Neuronal stem cell (in vitro differentiated cells): ENCODE measurements around the gene MACROD2.

Experiments
- DNase-seq: peaks from one replicate; pipeline ENCODE4 v3.0.0-alpha.2; 2013; ENCODE audit warnings: low spot score
- H2AFZ ChIP-seq: one replicate; pipeline ENCODE4 v1.6.1; 2013; ENCODE audit warnings: mild to moderate bottlenecking, low read length, inconsistent platforms
- H2AK5ac ChIP-seq: 2 replicates; pipeline ENCODE4 v1.6.1; 2013; ENCODE audit warnings: low read depth, mild to moderate bottlenecking, inconsistent platforms, low read length, moderate library complexity, mixed read lengths
- H2BK120ac ChIP-seq: 2 replicates; pipeline ENCODE4 v1.6.1; 2013; ENCODE audit warnings: low read depth, mild to moderate bottlenecking, inconsistent platforms, low read length, moderate library complexity, mixed read lengths
- H2BK12ac ChIP-seq: one replicate; pipeline ENCODE4 v1.6.1; 2013; ENCODE audit warnings: low read length, inconsistent platforms
- H2BK15ac ChIP-seq: 2 replicates; pipeline ENCODE4 v1.6.1; 2013; ENCODE audit warnings: mild to moderate bottlenecking, low read length, inconsistent platforms, mixed read lengths
- H2BK5ac ChIP-seq: one replicate; pipeline ENCODE4 v1.6.1; 2013; ENCODE audit warnings: inconsistent platforms, mild to moderate bottlenecking, low read length, moderate library complexity
- H3K14ac ChIP-seq: one replicate; pipeline ENCODE4 v1.6.1; 2013; ENCODE audit warnings: low read length, inconsistent platforms
- H3K18ac ChIP-seq: 2 replicates; pipeline ENCODE4 v1.6.1; 2013; ENCODE audit warnings: low read length, inconsistent platforms
- H3K23ac ChIP-seq: 2 replicates; pipeline ENCODE4 v1.6.1; 2013; ENCODE audit warnings: low read depth, mild to moderate bottlenecking, mixed read lengths, low read length, inconsistent platforms; ENCODE audit not compliant: poor library complexity
- H3K27ac ChIP-seq: replicated peaks from 3 replicates; pipeline ENCODE4 v1.5.1; 2013; ENCODE audit warnings: low read length, inconsistent platforms
- H3K27me3 ChIP-seq, 3 experiments: 2 replicates each; pipeline ENCODE4 v1.6.1; 2013; ENCODE audit warnings: low read length in 3 of 3, mild to moderate bottlenecking in 2 of 3, inconsistent platforms in 1 of 3, low read depth in 1 of 3, mixed read lengths in 1 of 3, moderate library complexity in 1 of 3; ENCODE audit not compliant: control insufficient read depth in 3 of 3, insufficient read depth in 3 of 3
- H3K36me3 ChIP-seq, 2 donors: replicated peaks in 1 of 2; 2 replicates each; pipeline ENCODE4 v1.6.1; 2013; ENCODE audit warnings: low read length in 2 of 2; ENCODE audit not compliant: control insufficient read depth in 2 of 2, insufficient read depth in 2 of 2
- H3K4ac ChIP-seq: 2 replicates; pipeline ENCODE4 v1.6.1; 2013; ENCODE audit warnings: inconsistent platforms, mild to moderate bottlenecking, low read length, moderate library complexity
- H3K4me1 ChIP-seq, 2 donors: 1 replicate in 1 of 2; 2 replicates in 1 of 2; pipeline ENCODE4 v1.6.1; 2013; ENCODE audit warnings: low read length in 2 of 2, low read depth in 1 of 2; ENCODE audit not compliant: control insufficient read depth in 2 of 2, insufficient read depth in 1 of 2
- H3K4me2 ChIP-seq: one replicate; pipeline ENCODE4 v1.6.1; 2013; ENCODE audit warnings: mild to moderate bottlenecking, low read length, inconsistent platforms; ENCODE audit not compliant: insufficient read depth, poor library complexity, severe bottlenecking
- H3K4me3 ChIP-seq, 2 donors: 2 replicates each; pipeline ENCODE4 v1.5.1; 2013; ENCODE audit warnings: low read length in 2 of 2, mild to moderate bottlenecking in 2 of 2, inconsistent platforms in 1 of 2, moderate library complexity in 1 of 2
- H3K79me1 ChIP-seq: one replicate; pipeline ENCODE4 v1.6.1; 2013; ENCODE audit warnings: low read depth, mild to moderate bottlenecking, inconsistent platforms, low read length, moderate library complexity
- H3K9ac ChIP-seq: one replicate; pipeline ENCODE4 v1.6.1; 2013; ENCODE audit warnings: mild to moderate bottlenecking, low read depth, low read length, inconsistent platforms; ENCODE audit not compliant: poor library complexity
- H3K9me3 ChIP-seq, 2 donors: replicated peaks in 1 of 2; 2 replicates each; pipeline versions ENCODE3 to v1.6.1; 2013; ENCODE audit warnings: low read length in 2 of 2, mild to moderate bottlenecking in 2 of 2, inconsistent platforms in 1 of 2, low read depth in 1 of 2, mixed read lengths in 1 of 2, moderate library complexity in 1 of 2; ENCODE audit not compliant: control insufficient read depth in 2 of 2, insufficient read depth in 1 of 2
- H4K8ac ChIP-seq: one replicate; pipeline ENCODE4 v1.6.1; 2013; ENCODE audit warnings: low read depth, mild to moderate bottlenecking, inconsistent platforms, low read length, moderate library complexity
- H4K91ac ChIP-seq: one replicate; pipeline ENCODE4 v1.6.1; 2013; ENCODE audit warnings: low read length, low read depth, mild to moderate bottlenecking, inconsistent platforms; ENCODE audit not compliant: poor library complexity
- WGBS, 2 donors: extraction: QIAGEN DNeasy Blood & Tissue Kit; methylation state at CpG; one replicate each; pipeline ENCODE4 v1.1.7; 2013; ENCODE audit warnings: missing lambda C conversion rate in 2 of 2, mixed read lengths in 1 of 2; ENCODE audit not compliant: insufficient read length in 2 of 2, insufficient replicate concordance in 1 of 2; ENCODE audit errors: extremely low coverage in 2 of 2; 5-methylcytosine and 5-hydroxymethylcytosine counted together

The MACROD2 gene

DNA sequence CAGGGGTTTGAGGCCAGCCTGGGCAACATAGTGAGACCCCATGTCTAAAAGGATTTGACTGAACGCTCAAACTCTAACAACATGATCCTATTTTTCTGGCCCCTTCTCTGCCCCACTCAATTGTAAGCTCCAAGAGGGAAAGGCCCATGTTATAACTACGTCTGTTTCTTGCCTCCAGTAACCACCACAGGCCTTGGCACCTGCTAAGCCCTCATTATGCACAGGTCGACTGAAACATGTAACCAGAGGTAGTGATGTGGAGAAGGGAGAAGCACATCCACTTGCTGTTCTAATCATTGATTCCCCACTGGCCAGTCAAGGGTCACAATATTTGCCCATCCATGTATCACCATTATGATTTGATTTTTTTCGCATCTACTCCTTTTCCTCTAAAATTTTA, 2102.5 kb downstream of the MACROD2 start:
- no peak for DNase-seq
- H3K14ac ChIP-seq = no peak overlapping the region
- no peak overlapping the region for H3K18ac ChIP-seq
- no peak overlapping the region for H4K91ac ChIP-seq
- H3K79me1 ChIP-seq = no peaks in the 10 kb centered on the region
- no peaks in the 10 kb centered on the region for H3K4me1 ChIP-seq
- H2BK15ac ChIP-seq = no peak overlapping the region
- WGBS, 2 donors = no CpG with 5 or more reads among the region's 4 CpGs
- H3K27me3 ChIP-seq = no peaks in the 10 kb centered on the region
- no peak overlapping the region for H2AFZ ChIP-seq
- no peaks in the 10 kb centered on the region for H3K36me3 ChIP-seq
- H3K9me3 ChIP-seq = no peaks in the 10 kb centered on the region
- no peak overlapping the region for H4K8ac ChIP-seq
- H3K27ac ChIP-seq = no peak overlapping the region
- no peak overlapping the region for H3K9ac ChIP-seq
- no peak overlapping the region for H3K4ac ChIP-seq
- no peak overlapping the region for H2BK120ac ChIP-seq
- no peak overlapping the region for H2AK5ac ChIP-seq
- H2BK12ac ChIP-seq = no peak overlapping the region
- H3K4me3 ChIP-seq = no peak overlapping the region
- H3K4me2 ChIP-seq = no peak overlapping the region
- H3K23ac ChIP-seq = no peak overlapping the region
- no peak overlapping the region for H2BK5ac ChIP-seq

DNA sequence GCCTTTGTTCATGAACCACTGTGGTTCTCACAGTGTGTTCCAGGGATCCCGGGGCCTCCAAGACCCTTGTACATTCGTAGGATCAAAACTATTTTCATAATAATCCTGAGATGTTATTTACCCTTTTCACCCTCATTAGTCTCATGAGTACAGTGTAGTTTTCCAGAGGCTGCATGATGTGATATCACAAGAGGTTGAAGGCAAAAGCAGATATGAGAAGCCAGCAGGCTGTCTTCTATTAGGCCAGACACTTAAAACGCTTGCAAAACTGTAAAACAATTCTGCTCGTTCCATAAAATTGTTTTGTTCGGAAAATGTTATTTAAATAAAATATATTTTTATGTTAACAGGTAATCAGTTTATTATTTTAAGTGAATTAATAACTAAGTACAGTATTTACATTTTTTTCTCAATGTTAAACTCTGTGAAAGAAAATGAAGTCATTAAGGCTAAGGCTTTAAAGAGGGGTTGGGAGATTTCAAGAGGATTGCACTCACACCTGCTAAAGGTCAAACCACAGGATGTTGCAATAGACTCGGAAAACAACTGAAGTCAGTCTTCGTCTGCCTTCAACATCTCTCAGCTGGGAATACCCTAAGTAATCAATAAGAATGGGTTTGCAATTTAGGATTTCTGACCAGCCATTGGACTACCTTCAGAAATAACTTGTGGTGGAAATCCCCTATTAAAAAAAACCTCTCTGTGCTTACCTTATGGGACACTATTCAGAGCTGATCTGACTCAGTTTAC, 2103.7 kb downstream of the MACROD2 start:
- no peak overlapping the region for H3K23ac ChIP-seq
- no peak overlapping the region for H2BK120ac ChIP-seq
- H3K18ac ChIP-seq = no peak overlapping the region
- no CpG with 5 or more reads among the region's 7 CpGs for WGBS, 2 donors
- H3K4me3 ChIP-seq = no peak overlapping the region
- H3K79me1 ChIP-seq = no peaks in the 10 kb centered on the region
- no peak overlapping the region for H2BK5ac ChIP-seq
- no peaks in the 10 kb centered on the region for H3K27me3 ChIP-seq
- no peak overlapping the region for H2BK12ac ChIP-seq
- no peak overlapping the region for H3K9ac ChIP-seq
- H3K36me3 ChIP-seq = no peaks in the 10 kb centered on the region
- no peak overlapping the region for H3K27ac ChIP-seq
- no peak overlapping the region for H3K14ac ChIP-seq
- no peaks in the 10 kb centered on the region for H3K4me1 ChIP-seq
- H3K4me2 ChIP-seq = no peak overlapping the region
- no peak for DNase-seq
- no peak overlapping the region for H4K8ac ChIP-seq
- no peak overlapping the region for H4K91ac ChIP-seq
- H2BK15ac ChIP-seq = no peak overlapping the region
- H2AK5ac ChIP-seq = no peak overlapping the region
- H3K4ac ChIP-seq = no peak overlapping the region
- no peaks in the 10 kb centered on the region for H3K9me3 ChIP-seq
- H2AFZ ChIP-seq = no peak overlapping the region

DNA sequence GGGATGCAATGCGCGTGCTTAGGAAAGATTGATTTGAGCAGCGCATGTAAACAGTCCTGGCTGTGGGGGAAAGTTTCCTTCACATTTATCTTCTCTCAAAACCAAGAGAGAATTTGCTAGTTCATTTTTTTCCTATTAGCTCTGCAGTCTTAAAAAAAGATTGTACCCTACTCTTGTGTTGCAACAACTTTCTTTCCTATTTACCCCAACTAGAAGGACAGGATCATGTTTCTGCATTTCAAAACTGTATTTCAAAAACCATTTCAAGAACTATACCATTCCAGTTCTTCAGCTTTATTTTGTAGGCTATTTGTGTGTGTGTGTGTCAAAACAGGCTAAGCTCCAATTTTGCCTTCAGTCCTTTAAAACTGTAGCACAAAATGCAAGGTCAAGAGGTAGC, 2104.8 kb downstream of the MACROD2 start:
- Histone ChIP-seq H3K4ac (no peak overlapping the region), H2BK15ac (no peak overlapping the region), H3K18ac (no peak overlapping the region), H3K4me3 (no peak overlapping the region), H3K36me3 (no peaks in the 10 kb centered on the region), H2BK120ac (no peak overlapping the region), H3K9me3 (no peaks in the 10 kb centered on the region), H3K9ac (no peak overlapping the region), H3K79me1 (no peaks in the 10 kb centered on the region), H2BK5ac (no peak overlapping the region), H2BK12ac (no peak overlapping the region), H4K8ac (no peak overlapping the region), H3K14ac (no peak overlapping the region), H3K23ac (no peak overlapping the region), H4K91ac (no peak overlapping the region), H3K4me2 (no peak overlapping the region), H2AFZ (no peak overlapping the region), H3K27ac (no peak overlapping the region), H2AK5ac (no peak overlapping the region), H3K27me3 (no peaks in the 10 kb centered on the region), H3K4me1 (no peaks in the 10 kb centered on the region)
- no peak for DNase-seq
- no CpG with 5 or more reads among the region's 3 CpGs for WGBS, 2 donors

DNA sequence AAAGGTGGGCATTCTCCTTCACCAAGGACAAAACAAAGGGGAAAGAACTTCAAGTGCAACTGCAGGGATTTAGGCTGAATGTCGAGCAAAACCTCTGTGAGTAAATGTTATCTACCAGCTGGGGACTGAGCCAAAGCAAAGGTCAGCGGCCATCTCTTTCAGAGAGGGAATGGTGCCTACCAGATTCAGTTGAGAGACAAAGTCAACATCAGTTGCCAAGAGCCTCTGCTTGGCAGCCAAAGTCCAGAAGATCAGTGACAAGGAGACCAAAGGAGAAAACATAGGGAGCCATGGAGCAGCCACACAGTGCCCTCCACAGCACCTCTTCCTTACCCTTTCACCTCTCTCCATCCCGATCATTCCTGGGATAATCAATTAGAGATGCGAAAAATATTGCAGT, 2105.5 kb downstream of the MACROD2 start:
- no peaks in the 10 kb centered on the region for H3K4me1 ChIP-seq
- WGBS, 2 donors = no CpG with 5 or more reads among the region's 4 CpGs
- no peak overlapping the region for H4K91ac ChIP-seq
- no peak overlapping the region for H4K8ac ChIP-seq
- no peak overlapping the region for H2BK120ac ChIP-seq
- H3K23ac ChIP-seq = no peak overlapping the region
- H2BK12ac ChIP-seq = no peak overlapping the region
- no peak overlapping the region for H3K18ac ChIP-seq
- no peak overlapping the region for H3K4me2 ChIP-seq
- no peak overlapping the region for H3K9ac ChIP-seq
- no peak overlapping the region for H2BK15ac ChIP-seq
- no peaks in the 10 kb centered on the region for H3K9me3 ChIP-seq
- H3K27ac ChIP-seq = no peak overlapping the region
- H3K14ac ChIP-seq = no peak overlapping the region
- DNase-seq = no peak
- H2BK5ac ChIP-seq = no peak overlapping the region
- H3K27me3 ChIP-seq = peaks cover 0 to 3% (median 0%) of the 10 kb centered on the region in 3 experiments
- H2AFZ ChIP-seq = no peak overlapping the region
- H3K79me1 ChIP-seq = no peaks in the 10 kb centered on the region
- no peak overlapping the region for H2AK5ac ChIP-seq
- H3K4me3 ChIP-seq = no peak overlapping the region
- no peak overlapping the region for H3K4ac ChIP-seq
- H3K36me3 ChIP-seq = no peaks in the 10 kb centered on the region
